ENCODE data around the gene PRPSAP2.

- TF ChIP-seq CTCF (IDR thresholded peaks at IDR 0.05 in 8 of 11, conservative IDR thresholded peaks at IDR 0.05 in 3 of 11) = no peak
- no peak for TF ChIP-seq POLR2AphosphoS5 (IDR thresholded peaks at IDR 0.05)
- TF ChIP-seq POLR2A (IDR thresholded peaks at IDR 0.05) = no peak
Observed at GRCh38 chr17:18905226-18905625, 47.3 kb downstream of the PRPSAP2 start.

All from spleen (tissue), 7 donors.